GM10266 (cell line): ENCODE results near the gene EFTUD2.

Source experiments
- DNase-seq: peaks from one replicate; pipeline ENCODE4 v3.0.0; 2012; ENCODE audit errors: extremely low spot score
- CTCF ChIP-seq: IDR thresholded peaks from 2 replicates; pipeline ENCODE4 v1.5.1; 2012; ENCODE audit warnings: mild to moderate bottlenecking, low read depth; ENCODE audit not compliant: control insufficient read depth, insufficient read depth; ENCODE audit errors: missing control alignments

Gene EFTUD2

DNA sequence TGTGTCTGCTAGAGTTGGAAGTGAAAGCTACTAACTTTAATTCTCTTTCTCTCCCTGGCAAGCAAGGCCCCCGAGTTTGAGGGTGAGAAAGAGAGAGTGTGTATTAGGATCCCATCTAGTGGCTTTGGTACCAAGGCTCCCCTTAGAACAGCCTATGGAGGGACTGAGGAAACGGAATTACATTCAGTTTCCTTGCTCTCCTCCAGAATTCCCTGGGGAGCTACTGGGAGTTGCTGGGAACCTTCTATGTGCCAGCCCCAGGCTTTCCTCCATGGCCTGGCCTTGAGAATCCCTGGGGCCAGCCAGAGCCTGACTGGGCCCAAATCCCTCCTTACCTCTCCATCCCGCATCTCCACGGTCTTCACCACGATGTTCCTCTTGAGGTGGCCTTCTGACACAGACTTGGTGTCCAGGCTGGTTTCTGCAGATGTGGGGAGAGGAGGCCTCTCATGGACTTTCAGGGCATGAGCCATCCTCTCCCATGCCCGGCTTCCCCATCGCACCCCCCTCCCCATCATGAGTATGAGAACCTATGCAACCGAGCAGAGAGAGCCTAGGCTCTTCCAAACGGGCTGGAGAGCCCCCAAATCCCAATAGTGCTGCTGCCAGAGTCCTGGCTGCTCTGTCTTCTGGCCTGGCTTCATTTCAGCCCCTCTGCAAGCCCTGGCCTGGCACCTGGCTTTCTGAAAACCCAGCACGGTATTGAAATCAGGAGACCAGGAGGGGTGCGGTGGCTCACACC lies 8.7 kb upstream of the EFTUD2 start:
- no peak for DNase-seq
- TF ChIP-seq CTCF = no peak

GRCh38 chr17:44906763-44907728 lies 7.8 kb upstream of the EFTUD2 start:
- TF ChIP-seq CTCF = no peak
- DNase-seq = no peak

DNA sequence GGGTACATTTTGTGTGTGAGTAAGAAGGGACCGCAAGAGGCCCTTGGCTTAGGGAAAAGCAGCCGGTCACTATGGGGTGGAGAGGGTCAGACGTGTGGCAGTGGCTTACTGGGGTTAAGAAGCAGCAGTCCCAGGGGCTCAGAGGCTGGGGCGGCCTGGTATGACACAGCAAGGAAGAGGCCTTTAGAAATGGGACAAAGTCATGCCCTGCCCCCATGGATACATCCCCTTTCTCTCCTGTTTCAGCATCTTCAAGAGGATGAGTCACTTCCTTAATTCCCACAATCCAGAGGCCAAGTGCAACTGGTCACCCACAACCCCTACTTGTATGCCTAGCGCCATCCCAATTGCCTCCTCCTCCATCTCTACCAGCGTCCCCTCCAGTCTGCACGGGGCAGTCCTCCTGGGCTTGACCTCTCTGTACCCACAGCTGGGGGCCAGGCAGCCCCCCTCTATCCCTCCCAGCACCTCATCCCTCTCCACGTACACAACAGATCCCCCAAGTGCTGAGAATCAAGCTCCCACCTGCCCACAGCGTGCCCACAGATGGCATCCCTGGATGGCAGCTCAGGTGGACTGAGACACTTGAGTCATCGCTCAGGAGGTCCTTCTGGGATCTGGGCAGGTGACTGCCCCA lies 6.9 kb upstream of the EFTUD2 start:
- no peak for TF ChIP-seq CTCF
- DNase-seq = no peak

GRCh38 chr17:44905006-44906000 lies 6.1 kb upstream of the EFTUD2 start:
- no peak for DNase-seq
- no peak for TF ChIP-seq CTCF

DNA sequence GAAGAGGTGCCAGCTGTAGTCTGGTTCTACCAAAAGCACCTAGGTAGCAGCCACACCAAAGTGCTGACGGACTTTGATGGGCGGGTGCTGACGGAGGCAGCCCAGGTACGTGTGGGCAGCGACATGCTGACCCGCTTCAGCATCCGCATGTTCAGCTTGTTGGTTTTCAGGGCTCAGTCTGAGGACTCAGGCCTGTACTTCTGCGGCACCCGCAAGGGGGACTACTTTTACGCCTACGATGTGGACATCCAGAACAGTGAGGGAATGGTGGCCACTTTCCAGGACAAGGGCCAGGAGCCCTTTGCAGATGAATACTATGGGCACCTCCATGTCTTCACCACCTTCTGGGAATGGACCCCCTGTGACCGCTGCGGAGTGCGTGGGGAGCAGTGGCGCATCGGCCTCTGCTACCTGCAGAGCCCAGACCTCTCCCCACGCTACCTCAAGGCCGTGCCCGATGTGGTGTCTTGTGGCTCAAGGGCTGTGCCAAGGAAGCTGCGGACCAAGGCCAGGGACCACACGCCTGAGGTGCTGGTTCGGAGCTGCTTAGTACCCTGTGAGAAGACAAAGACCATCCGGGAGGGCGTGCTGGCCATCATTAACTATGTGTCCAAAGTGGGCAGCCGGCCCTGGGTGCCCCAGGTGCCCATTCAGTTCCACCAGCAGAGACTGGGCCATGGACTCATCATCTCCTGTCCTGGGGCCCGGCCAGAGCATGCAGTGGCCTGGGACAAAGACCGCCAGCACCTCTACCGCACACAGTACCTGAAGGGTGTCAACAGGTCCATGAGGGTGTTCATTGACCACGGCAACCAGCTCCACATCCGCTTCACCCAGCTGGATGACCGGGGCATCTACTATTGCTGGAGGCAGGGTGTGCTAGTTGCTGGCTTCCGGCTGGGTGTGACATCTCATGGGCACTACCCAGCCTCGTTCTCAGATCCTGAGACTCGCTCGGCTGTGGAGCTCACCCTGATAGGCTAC lies 5.0 kb upstream of the EFTUD2 start:
- TF ChIP-seq CTCF = no peak
- DNase-seq = no peak
